Nephron (organoid): ENCODE results near the gene ITGB7.

Experiments used
- H3K27ac Mint-ChIP-seq, 3 experiments: 2 replicates each; pipeline ENCODE4 v1.8.0; 2020; ENCODE audit warnings: mixed read lengths in 3 of 3, mild to moderate bottlenecking in 2 of 3, moderate library complexity in 1 of 3
- H3K27me3 Mint-ChIP-seq: 2 replicates; pipeline ENCODE4 v1.8.0; 2021; ENCODE audit warnings: low read depth, mild to moderate bottlenecking, moderate library complexity, mixed read lengths
- H3K36me3 Mint-ChIP-seq: 2 replicates; pipeline ENCODE4 v1.8.0; 2020; ENCODE audit warnings: low read depth, mixed read lengths
- H3K4me1 Mint-ChIP-seq: 2 replicates; pipeline ENCODE4 v1.8.0; 2020; ENCODE audit warnings: mixed read lengths
- H3K4me3 Mint-ChIP-seq, 3 experiments: 2 replicates each; pipeline ENCODE4 v1.8.0; 2020; ENCODE audit warnings: mild to moderate bottlenecking in 3 of 3, mixed read lengths in 3 of 3, moderate library complexity in 2 of 3
- H3K9me3 Mint-ChIP-seq: 2 replicates; pipeline ENCODE4 v1.8.0; 2020; ENCODE audit warnings: mixed read lengths
- CTCF ChIP-seq, 3 experiments: fragments of 200-600 bp; sonication (generic); IDR thresholded peaks; one replicate each; pipeline ENCODE4 v1.5.0; 2021; ENCODE audit warnings: antibody characterized with exemption in 3 of 3; ENCODE audit not compliant: unreplicated experiment in 3 of 3

ITGB7 gene

GRCh38 chr12:53159195-53159839 is 47.7 kb downstream of the ITGB7 start:
- H3K4me1 Mint-ChIP-seq, result no peaks in the 10 kb centered on the region
- H3K4me3 Mint-ChIP-seq, result no peak overlapping the region
- no peak overlapping the region for H3K27ac Mint-ChIP-seq
- no peaks in the 10 kb centered on the region for H3K9me3 Mint-ChIP-seq
- H3K36me3 Mint-ChIP-seq, result peaks cover 13% of the 10 kb centered on the region
- H3K27me3 Mint-ChIP-seq, result no peaks in the 10 kb centered on the region
- TF ChIP-seq CTCF (IDR thresholded peaks at IDR 0.05; ENCODE audit: unreplicated experiment in 3 of 3), result peak; percentile 92 to 94 (median 94)

- Mint-ChIP-seq H3K4me3 (no peak overlapping the region), H3K9me3 (no peaks in the 10 kb centered on the region), H3K27ac (no peak overlapping the region), H3K36me3 (peaks cover 4% of the 10 kb centered on the region), H3K4me1 (no peaks in the 10 kb centered on the region), H3K27me3 (peaks cover 4% of the 10 kb centered on the region)
- no peak for TF ChIP-seq CTCF (IDR thresholded peaks at IDR 0.05; ENCODE audit: unreplicated experiment in 3 of 3)
Measured at GRCh38 chr12:53152390-53152789, 54.7 kb downstream of the ITGB7 start.

- Mint-ChIP-seq H3K27me3 (peaks cover 4% of the 10 kb centered on the region), H3K36me3 (peaks cover 4% of the 10 kb centered on the region), H3K27ac (peak overlapping the region in 1 of 3 experiments; percentile 18), H3K9me3 (no peaks in the 10 kb centered on the region), H3K4me1 (no peaks in the 10 kb centered on the region), H3K4me3 (no peak overlapping the region)
- no peak for TF ChIP-seq CTCF (IDR thresholded peaks at IDR 0.05; ENCODE audit: unreplicated experiment in 3 of 3)
Measured at GRCh38 chr12:53151039-53151438, 56.0 kb downstream of the ITGB7 start.

DNA sequence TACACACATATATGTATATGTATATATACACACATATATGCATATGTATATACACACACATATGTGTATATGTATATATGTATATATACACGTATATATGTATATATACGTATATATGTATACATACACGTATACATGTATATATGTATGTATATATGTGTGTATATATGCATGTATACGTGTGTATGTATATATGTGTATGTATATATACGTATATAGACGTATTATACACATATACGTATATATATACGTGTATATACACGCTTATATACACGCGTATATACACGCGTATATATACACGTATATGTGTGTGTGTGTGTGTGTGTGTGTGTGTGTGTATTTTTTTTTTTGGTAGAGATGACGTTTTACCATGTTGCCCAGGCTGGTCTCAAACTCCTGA is 59.4 kb downstream of the ITGB7 start:
- Mint-ChIP-seq H3K4me1 (no peaks in the 10 kb centered on the region), H3K9me3 (no peaks in the 10 kb centered on the region)
- no peak for TF ChIP-seq CTCF (IDR thresholded peaks at IDR 0.05; ENCODE audit: unreplicated experiment in 3 of 3)

DNA sequence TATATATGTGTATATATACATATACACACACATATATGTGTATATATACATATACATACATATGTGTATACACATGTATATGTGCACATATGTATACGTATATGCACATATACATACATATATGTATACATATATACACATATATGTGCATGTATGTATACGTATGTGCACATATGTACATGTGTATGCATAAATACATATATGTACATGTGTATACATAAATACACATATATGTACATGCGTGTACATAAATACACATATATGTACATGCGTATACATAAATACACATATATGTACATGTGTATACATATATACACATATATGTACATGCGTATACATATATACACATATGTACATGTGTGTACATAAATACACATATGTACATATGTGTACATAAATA is 59.9 kb downstream of the ITGB7 start:
- no peaks in the 10 kb centered on the region for H3K9me3 Mint-ChIP-seq
- no peak for TF ChIP-seq CTCF (IDR thresholded peaks at IDR 0.05; ENCODE audit: unreplicated experiment in 3 of 3)
- no peaks in the 10 kb centered on the region for H3K27me3 Mint-ChIP-seq
- H3K36me3 Mint-ChIP-seq, result no peaks in the 10 kb centered on the region
- H3K27ac Mint-ChIP-seq, result no peak overlapping the region
- no peak overlapping the region for H3K4me3 Mint-ChIP-seq
- H3K4me1 Mint-ChIP-seq, result no peaks in the 10 kb centered on the region

More for the DNA sequence above, 59.4 kb downstream of the ITGB7 start:
- H3K27ac Mint-ChIP-seq, result no peak overlapping the region
- H3K36me3 Mint-ChIP-seq, result no peaks in the 10 kb centered on the region
- no peaks in the 10 kb centered on the region for H3K27me3 Mint-ChIP-seq
- no peak overlapping the region for H3K4me3 Mint-ChIP-seq
